ENCODE results near the gene FAM13A.

Gene FAM13A

GRCh38 chr4:88807499-88807898 is 249.5 kb downstream of the FAM13A start:
- FAIRE-seq: no peak

- FAIRE-seq: no peak
Measured at GRCh38 chr4:88804234-88804633, 252.8 kb downstream of the FAM13A start.

GRCh38 chr4:88803600-88804096 is 253.3 kb downstream of the FAM13A start:
- no peak for FAIRE-seq

- no peak for FAIRE-seq
Measured at GRCh38 chr4:88802585-88803286, 254.2 kb downstream of the FAM13A start.

- FAIRE-seq: no peak
Measured at GRCh38 chr4:88802138-88802537, 254.8 kb downstream of the FAM13A start.

- no peak for FAIRE-seq
Measured at GRCh38 chr4:88799900-88800299, 257.1 kb downstream of the FAM13A start.

GRCh38 chr4:88797725-88798124 is 259.3 kb downstream of the FAM13A start:
- FAIRE-seq: no peak

GRCh38 chr4:88796545-88796944 is 260.4 kb downstream of the FAM13A start:
- no peak for FAIRE-seq

- FAIRE-seq: no peak
Measured at GRCh38 chr4:88794952-88795351, 262.0 kb downstream of the FAM13A start.

- FAIRE-seq: no peak
Measured at GRCh38 chr4:88794087-88794690, 262.8 kb downstream of the FAM13A start.

GRCh38 chr4:88793475-88793874 is 263.5 kb downstream of the FAM13A start:
- FAIRE-seq: no peak

- no peak for FAIRE-seq
Measured at GRCh38 chr4:88792821-88793220, 264.2 kb downstream of the FAM13A start.

GRCh38 chr4:88792268-88792781 is 264.7 kb downstream of the FAM13A start:
- FAIRE-seq: no peak

GRCh38 chr4:88791274-88791673 is 265.7 kb downstream of the FAM13A start:
- FAIRE-seq: no peak

- no peak for FAIRE-seq
Measured at GRCh38 chr4:88788895-88789294, 268.1 kb downstream of the FAM13A start.

GRCh38 chr4:88788424-88788823 is 268.6 kb downstream of the FAM13A start:
- no peak for FAIRE-seq

GRCh38 chr4:88786011-88786410 is 271.0 kb downstream of the FAM13A start:
- FAIRE-seq: no peak

- FAIRE-seq: no peak
Measured at GRCh38 chr4:88780389-88780788, 276.6 kb downstream of the FAM13A start.

GRCh38 chr4:88779431-88779830 is 277.6 kb downstream of the FAM13A start:
- FAIRE-seq: no peak

- no peak for FAIRE-seq
Measured at GRCh38 chr4:88775529-88775928, 281.5 kb downstream of the FAM13A start.

GRCh38 chr4:88775026-88775425 is 282.0 kb downstream of the FAM13A start:
- no peak for FAIRE-seq

GRCh38 chr4:88771883-88772450 is 285.0 kb downstream of the FAM13A start:
- FAIRE-seq: no peak

- FAIRE-seq: no peak
Measured at GRCh38 chr4:88765729-88766128, 291.3 kb downstream of the FAM13A start.

- no peak for FAIRE-seq
Measured at GRCh38 chr4:88763075-88763474, 293.9 kb downstream of the FAM13A start.

Measured in endometrium (tissue), 2 donors.